HL-60/S4 treated with phorbol 12-myristate 13-acetate at 8.2 ng/mL for 4 days and 3 days (cell line): ENCODE results near the gene SFMBT2.

ENCODE experiments used
- in situ Hi-C: fragments of 300-500 bp; cut with MboI; formaldehyde crosslinking; loops from 2 replicates; pipeline ENCODE4 v1.15.0; 2022; ENCODE audit warnings: low sequenced_read_pairs

The SFMBT2 gene

GRCh38 chr10:7378602-7379403 lies 32.0 kb downstream of the SFMBT2 start:
- in situ Hi-C loops: no loop called here

GRCh38 chr10:7377614-7378248 lies 33.1 kb downstream of the SFMBT2 start:
- in situ Hi-C loops: no loop called here

- in situ Hi-C loops: no loop called here
These were observed 36.0 kb downstream of the SFMBT2 start for GRCh38 chr10:7374795-7375194.

GRCh38 chr10:7373039-7373438 lies 37.8 kb downstream of the SFMBT2 start:
- in situ Hi-C loops: no loop called here

- in situ Hi-C loops: no loop called here
These were observed 38.3 kb downstream of the SFMBT2 start for GRCh38 chr10:7372504-7372903.

GRCh38 chr10:7370511-7370910 lies 40.3 kb downstream of the SFMBT2 start:
- in situ Hi-C loops: no loop called here

GRCh38 chr10:7365027-7365745 lies 45.6 kb downstream of the SFMBT2 start:
- in situ Hi-C loops: no loop called here

- in situ Hi-C loops: no loop called here
These were observed 46.4 kb downstream of the SFMBT2 start for GRCh38 chr10:7364474-7364873.

GRCh38 chr10:7363700-7364099 lies 47.1 kb downstream of the SFMBT2 start:
- in situ Hi-C loops: no loop called here

GRCh38 chr10:7362471-7362870 lies 48.4 kb downstream of the SFMBT2 start:
- in situ Hi-C loops: no loop called here

- in situ Hi-C loops: no loop called here
These were observed 49.5 kb downstream of the SFMBT2 start for GRCh38 chr10:7361316-7361715.

GRCh38 chr10:7359954-7360353 lies 50.9 kb downstream of the SFMBT2 start:
- in situ Hi-C loops: no loop called here

GRCh38 chr10:7359356-7359755 lies 51.5 kb downstream of the SFMBT2 start:
- in situ Hi-C loops: no loop called here

- in situ Hi-C loops: no loop called here
These were observed 53.6 kb downstream of the SFMBT2 start for GRCh38 chr10:7357193-7357592.

GRCh38 chr10:7354330-7355047 lies 56.3 kb downstream of the SFMBT2 start:
- in situ Hi-C loops: no loop called here

GRCh38 chr10:7351894-7352293 lies 58.9 kb downstream of the SFMBT2 start:
- in situ Hi-C loops: no loop called here

GRCh38 chr10:7350541-7351195 lies 60.2 kb downstream of the SFMBT2 start:
- in situ Hi-C loops: no loop called here

- in situ Hi-C loops: no loop called here
These were observed 65.1 kb downstream of the SFMBT2 start for GRCh38 chr10:7345717-7346116.

GRCh38 chr10:7343040-7343439 lies 67.8 kb downstream of the SFMBT2 start:
- in situ Hi-C loops: no loop called here

- in situ Hi-C loops: no loop called here
These were observed 70.5 kb downstream of the SFMBT2 start for GRCh38 chr10:7340179-7340874.
